NCI-H510A treated with DMSO at 0.1 percent for 48 hours (cell line): ENCODE measurements around the gene PDZD2.

Experiments used
- DNase-seq: peaks from one replicate; lab custom pipeline; 2025; lab: John Stamatoyannopoulos, UW

Gene PDZD2

DNA sequence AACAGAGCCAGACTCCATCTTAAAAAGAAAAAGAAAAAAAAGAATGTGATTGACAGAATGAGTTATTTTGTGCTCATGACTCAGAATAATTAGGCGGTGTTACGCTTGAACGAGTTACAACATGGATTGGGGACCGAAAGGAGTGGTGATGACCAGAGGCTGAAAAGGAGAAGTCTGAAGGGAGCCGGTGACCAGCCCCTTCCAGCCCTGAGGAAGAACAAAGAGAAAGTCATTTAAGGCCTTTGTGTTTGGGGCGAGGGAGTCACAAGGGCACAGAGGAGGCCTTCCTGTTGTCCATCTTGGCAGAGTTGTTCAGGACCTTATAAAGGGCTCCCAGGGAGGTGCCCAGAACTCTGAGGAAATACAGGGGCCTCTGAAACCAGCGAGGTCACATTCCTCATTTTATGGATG, 403.6 kb downstream of the PDZD2 start:
- no peak for DNase-seq

DNA sequence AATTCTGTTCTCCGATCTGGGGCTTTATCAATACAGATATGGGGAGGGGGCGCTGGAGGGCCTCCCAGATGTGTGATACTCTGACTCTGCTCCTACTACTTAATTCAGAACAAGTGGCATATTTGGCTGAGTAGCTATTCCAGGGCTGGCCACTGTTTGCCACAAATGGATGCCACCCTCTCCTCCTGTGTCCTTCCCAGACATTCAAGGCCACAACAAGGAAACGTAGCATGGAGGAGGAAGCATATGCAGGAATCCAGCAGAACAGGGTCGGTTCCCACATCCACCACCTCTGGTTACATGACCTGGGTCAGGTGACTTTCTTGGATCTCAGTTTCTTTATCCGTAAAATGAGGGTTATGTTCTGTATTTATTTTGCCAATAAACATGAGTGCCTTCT, 404.2 kb downstream of the PDZD2 start:
- no peak for DNase-seq

DNA sequence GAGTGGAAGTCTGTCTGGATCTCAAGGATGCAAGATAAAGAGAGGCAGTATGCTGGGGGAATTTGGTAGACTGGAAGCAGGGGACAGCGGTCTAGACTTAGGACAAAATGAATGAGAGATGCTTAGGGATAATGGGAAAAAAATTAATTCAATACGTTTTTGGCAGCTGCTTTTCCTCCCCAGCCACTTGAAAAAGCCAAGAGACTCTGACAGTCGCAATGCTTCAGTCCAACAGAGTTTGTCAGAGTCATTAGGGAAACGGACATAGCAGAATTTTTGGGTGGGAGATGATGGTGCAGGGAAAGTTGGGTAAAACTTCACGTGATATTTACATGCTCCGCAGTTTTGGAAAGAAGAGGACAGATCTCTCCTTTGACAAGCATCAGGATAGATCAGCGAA, 405.5 kb downstream of the PDZD2 start:
- DNase-seq: no peak

DNA sequence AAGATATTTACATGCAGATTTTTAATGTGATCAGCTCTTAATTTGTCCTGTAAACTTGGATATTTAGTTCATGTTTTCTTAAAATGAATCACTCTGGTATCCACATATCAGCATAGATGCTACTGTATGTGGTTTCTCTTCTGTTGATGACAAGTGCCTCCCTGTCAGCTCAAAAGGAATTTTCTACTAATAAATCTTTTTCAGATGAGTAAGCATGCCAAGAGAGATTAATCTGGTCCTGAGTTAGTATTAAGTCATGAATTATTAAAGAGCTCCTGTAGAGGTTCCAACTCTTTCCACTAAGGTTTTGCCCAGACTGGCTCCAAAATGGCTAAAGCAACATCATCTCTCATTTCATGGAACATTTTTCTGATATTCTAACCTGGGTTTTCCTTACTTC, 406.0 kb downstream of the PDZD2 start:
- DNase-seq: no peak

DNA sequence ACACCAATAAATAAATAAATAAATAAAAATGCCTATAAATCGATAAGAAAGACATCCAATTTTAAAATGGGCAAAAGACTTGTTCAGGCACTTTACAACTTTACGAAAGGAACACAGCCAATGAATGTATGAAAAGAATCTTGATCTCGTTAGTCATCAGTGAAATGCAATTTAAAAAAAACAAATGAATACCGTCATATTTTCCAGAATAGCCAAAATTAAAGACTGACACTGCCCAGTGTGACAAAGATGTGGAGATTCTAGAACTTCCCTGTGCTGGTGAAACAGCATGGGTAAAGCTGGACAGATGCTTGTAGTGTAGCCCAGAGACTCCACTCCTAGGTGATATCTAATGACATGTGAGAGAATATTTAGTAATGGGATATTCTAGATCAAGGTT, 408.1 kb downstream of the PDZD2 start:
- no peak for DNase-seq

DNA sequence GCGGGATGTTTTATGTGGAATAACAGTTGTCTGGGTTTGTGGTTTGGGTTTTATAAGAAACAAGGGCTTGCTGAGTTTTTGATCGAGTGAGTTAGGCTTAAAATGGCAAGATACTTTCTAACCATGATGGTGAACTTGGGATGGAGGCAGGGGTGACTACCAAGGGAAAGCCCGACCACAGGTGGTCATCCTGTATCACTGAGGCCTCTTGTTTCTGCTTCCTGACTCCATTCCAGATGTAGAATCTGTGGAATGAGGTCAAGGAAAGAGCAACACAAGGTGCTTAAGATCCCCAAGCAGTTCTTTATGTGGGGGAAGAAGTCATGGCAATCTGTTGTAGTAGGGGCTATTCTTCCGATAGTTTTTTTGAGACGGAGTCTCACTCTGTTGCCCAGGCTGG, 412.9 kb downstream of the PDZD2 start:
- no peak for DNase-seq

DNA sequence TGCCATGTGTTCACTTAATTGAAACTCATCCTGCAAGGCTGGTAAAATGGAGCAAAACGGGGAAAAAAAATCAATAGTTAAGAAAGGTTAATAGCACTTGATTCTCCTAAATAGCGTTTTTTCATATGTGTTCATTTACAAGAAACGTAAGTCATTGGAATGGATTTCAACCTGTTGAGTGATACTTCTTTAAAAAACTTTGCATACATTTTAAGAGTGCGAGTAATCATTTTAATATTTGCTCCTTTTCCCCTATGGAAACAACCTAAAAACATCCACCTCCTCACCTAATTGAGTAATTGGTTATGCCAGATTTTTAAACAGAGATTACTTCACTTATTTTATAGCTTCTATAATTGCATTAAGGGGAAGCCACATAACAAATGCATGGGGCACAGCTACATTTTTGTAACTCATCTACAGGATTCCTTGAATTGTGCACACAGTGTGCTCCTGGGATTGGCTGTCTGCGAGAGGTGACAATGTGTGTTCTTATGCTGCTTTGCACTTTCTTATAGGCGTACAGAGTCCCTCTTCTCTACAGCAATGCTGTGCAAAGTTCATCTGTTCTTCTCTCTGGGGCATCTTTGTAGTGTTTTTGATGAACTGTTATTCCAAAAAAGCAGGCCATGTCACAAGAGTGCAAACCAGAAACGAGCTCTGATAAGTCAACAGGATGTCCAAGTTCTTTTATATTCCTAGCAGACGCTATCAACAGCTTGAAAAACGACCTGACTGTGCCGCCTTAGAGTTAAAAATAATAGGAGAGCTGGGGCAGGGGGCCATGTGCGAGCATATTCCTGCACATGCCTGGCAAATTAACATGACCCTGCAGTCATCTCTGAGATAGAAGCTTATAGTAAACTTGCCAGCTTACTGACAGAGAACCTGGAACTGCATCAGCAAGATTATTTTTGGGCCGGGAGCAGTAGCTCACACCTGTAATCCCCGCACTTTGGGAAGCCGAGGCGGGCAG, 417.2 kb downstream of the PDZD2 start:
- no peak for DNase-seq

DNA sequence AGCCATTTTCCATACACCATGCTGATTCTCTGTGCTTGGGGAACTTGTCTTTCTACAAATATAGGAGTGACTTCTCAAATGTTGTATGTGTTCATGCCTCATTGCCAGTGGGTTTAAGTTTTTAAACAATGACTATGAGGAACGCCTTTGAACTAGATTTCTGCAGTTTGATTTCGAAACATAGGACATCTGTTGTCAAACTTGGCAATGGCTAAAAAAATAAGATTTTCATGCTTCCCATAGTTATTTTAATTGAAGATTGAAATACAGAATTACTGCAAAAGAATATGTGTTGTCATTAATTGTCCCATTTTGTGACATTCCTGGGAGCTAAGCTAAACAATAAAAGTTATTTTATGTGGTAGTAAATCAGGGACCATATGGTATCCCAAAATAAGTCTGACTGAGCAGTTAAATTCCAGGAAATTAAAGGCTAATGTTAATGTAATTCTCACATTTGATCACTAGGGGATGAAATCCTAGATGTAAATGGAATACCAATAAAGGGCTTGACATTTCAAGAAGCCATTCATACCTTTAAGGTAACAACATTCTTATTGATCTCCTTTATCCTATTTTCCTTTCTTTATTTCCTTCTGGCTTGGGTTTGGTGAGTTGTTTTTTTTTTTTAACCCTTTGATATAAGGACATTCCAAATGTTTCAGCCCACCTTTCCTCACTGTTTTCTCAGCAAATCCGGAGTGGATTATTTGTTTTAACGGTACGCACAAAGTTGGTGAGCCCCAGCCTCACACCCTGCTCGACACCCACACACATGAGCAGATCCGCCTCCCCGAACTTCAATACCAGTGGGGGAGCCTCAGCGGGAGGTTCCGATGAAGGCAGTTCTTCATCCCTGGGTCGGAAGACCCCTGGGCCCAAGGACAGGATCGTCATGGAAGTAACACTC, 418.5 kb downstream of the PDZD2 start:
- DNase-seq: no peak

DNA sequence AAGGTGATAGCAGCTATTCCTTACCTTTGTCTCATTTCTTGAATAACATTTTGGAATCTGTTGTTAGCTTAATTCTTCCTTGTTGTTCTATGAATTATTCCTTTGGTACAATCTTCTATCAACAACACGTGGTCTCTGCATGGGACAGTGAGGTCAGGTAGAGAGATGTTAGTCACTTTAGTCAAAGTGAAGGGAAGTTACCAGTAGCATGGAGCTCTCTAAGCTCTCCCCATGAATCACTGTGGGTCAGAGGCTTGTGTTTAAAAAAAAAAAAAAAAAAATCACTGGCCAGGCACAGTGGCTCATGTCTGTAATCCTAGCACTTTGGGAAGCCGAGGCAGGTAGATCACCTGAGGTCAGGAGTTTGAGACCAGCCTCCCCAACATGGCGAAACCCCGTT, 419.2 kb downstream of the PDZD2 start:
- DNase-seq: no peak

DNA sequence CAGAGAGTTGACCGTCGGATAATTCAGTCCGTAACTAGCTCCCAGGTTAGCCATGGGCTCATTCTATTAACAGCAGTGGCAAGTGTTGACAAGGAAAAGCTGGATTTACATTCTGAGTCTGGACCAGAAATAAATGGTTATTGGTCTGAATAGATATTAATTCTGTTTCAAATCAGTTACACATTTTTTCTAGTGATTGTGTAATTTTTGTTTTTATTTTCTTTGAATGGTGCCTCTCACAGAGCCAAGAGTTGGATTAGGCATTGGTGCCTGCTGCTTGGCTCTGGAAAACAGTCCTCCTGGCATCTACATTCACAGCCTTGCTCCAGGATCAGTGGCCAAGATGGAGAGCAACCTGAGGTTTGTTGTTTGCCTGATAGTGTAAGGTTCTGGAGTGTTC, 420.1 kb downstream of the PDZD2 start:
- no peak for DNase-seq

DNA sequence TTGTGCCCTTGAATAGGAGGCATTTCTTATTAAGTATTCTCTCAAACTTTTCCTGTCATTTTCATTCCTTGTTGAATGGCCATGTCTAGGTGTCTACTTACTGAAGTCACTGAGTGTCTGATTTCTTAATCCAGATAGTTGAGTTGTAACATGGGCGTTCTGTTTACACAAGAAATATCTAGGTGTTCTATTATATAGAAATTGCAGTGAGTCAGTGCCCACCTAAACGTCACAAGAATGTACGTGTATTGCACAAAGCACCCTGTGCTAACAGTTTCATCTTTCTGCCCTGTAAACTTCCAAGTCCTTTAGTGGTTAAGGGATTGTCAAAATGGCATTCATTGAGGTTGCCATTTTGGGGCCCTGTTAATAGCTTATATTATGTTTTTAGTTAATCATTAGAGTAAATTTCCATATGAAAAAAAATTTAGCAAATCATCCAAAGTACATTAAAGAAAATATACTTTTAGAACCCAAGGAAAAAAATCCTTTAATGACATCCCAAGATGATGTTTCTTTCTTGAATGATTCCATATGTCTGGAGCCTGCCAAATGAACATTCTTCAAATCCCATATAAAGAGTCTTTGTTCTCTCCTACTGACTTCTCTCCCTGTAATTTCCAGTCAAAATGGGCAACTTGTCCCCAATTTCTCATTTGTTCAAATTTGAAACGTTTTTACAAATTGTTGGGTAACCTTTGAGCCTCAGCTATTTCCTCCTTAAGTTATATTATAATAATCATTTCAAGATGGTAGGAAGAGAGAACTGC, 421.0 kb downstream of the PDZD2 start:
- DNase-seq: no peak

DNA sequence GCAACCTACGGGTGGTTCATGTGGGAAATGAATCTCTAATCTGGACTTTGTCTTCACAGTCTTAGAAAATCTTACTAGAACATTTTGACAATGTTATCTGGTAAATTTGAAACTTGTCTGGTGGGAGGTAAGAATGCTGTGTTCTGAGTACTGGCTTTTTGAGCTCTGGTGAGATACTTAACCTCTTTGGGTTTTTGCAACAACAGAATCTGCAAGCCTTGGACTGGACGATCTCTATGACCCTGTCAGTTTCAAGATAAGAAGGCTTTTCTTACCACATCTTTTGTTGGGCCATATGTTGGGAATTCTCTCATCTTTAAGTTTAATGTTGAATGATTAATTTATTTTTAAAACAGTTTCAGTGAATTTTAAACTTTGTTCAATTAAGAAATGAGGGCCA, 422.3 kb downstream of the PDZD2 start:
- DNase-seq: no peak

DNA sequence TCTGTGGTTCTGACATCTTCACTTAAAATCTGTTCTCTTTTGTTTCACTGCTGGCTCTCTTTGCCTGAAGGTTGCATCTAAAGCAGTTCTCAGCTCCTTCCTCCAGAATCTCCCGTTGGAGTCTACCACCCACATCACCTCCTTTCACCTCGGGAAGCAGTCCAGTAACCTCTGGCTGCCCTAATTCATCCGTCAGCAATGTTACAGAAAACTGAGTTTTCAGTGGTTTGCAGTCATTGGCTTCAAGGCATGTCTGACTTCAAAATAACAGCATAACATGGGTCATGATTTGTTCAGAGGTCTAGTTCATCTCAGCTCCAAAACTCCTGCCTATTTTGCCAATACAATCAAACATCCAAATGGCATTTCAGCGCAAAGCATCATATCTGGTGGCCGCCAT, 427.5 kb downstream of the PDZD2 start:
- DNase-seq: no peak

DNA sequence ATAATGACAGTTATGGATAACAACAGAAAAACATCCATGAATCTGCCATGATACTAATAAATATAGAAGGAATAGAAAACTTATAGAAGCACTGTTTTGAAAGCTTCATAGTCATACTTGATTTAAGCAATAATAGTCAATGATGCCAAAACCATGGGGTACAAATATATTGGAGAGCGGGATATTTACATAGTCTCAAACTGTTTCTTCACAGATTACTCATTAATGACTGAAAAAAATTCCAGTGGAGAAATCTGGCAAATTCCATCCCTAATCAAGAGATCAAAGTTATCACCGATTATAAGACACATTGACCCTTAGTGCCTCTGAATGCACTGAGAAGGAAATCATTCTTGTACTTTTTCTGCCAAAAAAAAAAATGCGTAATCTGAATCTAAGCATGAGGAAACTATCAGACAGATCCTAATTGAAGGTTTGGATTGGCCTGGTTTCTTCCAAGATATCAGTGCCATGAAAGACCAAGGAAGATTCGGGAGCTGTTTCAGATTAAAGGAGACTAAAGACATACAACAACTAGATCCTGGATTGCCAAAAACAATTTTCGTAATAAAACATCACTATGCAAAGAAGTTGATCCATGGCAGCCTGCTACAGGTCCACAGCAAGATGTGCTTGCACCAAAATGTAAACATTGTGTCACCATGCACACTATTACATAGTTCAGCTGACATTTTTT, 429.0 kb downstream of the PDZD2 start:
- DNase-seq: no peak

DNA sequence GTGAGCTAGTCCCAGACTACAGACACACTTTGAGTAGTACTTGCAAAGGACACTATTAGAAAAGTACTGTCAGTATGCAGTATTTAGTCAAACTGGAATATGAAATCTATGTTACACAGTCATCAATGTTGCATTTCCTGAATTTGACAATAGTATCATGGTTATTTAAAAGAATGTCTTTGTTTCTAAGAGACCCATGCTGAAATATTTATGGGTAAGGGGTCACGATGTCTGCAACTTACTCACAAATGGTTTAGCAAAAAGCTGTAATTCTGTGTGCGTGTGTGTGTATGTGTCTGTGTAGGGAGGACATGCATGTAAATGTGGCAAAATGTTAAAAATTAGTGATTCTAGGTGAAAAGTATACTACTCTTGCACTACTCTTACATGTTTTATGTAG, 429.6 kb downstream of the PDZD2 start:
- DNase-seq: no peak

DNA sequence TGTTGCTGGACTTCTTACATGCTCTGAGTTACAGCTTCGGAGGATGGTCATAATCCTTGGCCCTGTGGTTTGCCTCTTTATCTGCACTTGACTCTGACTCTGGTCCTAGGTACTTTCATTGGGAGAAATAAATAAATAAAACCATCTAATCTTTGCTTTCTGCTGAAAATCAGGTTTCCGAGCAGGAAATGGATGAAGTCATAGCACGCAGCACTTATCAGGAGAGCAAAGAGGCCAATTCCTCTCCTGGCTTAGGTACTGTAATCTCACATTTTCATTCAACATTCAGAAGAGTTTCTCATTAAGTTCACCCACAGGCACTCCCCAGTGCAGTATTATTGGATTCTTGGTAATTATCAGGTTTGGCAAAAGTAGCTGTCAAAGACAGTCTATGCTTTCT, 430.5 kb downstream of the PDZD2 start:
- no peak for DNase-seq

DNA sequence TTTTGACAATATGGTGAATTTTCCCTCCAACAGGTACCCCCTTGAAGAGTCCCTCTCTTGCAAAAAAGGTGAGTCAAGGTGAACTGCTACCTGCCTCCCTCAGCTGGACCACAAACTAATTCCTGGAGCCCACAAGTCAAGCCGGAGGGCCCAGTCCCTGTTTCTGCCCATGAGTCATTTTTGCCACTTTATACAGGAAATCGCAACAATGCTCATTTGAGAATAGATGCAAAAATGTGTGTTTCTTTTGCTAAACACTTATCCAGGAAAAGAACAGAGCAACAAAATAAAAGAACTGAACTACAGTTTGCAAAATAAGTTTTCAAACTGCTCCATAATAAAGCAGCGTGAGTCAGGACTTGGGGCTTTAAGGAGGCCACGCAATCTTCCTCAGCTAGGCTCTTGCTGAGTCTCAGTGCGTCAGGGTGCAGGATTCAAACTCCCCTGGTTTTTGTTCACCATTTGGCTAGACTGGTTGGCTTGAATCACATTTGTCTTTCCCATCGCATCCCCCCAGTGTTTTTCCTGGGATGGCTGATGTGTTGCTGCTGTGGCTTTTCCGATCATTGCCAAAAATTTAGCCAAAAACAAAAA, 432.5 kb downstream of the PDZD2 start:
- DNase-seq: no peak

DNA sequence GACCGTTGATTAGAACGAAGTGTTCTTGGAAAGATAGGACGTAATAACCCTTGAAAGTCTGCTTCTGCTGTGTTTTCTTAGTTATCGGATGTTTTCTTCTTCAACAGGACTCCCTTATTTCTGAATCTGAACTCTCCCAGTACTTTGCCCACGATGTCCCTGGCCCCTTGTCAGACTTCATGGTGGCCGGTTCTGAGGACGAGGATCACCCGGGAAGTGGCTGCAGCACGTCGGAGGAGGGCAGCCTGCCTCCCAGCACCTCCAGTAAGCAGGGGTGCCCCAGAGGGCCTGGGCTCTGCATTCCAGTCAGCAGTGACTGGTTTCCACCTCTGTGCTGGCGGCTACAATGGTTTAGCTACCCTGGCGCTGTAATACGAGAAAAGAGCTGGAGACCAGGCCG, 433.1 kb downstream of the PDZD2 start:
- no peak for DNase-seq

DNA sequence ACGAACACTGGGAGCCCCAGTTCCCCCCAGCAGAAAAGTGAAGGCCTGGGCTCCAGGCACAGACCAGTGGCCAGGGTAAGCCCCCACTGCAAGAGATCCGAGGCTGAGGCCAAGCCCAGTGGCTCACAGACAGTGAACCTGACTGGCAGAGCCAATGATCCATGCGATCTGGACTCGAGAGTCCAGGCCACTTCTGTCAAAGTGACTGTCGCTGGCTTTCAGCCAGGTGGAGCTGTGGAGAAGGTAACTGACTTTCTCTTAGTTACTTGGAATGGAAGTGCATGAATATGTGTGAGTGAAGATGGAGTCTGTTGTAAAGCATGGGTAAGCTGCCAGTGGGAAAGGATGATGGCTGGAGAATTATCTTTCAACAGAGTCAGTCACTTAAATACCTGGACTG, 435.5 kb downstream of the PDZD2 start:
- DNase-seq: peak; percentile 14

DNA sequence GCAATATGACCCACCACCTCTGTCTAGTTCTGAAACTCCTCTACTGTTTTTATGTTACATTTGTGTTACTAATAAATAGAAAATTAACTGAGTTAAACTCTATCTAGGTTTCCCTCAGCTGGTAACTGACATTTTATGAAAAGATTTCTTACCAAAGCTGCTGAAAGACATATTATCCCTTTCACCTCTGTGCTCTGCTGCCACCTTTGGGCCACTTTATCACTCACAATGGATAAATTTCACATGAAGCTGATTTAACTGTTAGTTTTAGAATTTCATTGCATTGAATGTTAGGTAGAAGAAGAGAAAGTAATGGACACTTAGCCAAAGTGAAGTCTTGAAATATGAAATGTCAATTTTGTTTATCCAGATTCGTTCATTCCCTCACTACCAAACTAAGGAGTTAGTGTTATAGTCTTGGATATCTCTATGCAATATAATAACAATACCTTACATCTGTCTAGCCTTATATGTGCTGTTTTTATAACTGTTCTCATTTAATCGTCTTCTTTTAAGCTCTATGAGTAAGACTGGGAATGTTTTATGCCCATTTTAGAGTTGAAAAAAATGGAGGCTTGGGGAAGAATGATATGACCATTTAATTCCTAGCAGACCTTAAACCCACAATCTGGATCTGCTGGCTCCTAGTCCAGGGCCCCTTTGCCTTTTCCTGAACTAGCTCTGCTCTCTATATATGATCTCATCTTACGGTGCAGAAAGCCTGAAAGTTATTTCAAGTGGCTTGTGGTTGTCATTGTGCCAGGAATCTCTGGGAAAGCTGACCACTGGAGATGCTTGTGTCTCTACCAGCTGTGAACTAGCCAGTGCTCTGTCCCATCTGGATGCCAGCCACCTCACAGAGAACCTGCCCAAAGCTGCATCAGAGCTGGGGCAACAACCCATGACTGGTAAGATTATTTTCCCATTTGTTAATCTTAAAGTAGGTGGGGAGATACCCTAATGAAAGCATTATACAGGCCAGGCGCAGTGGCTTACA, 438.1 kb downstream of the PDZD2 start:
- DNase-seq: peak; percentile 46
